Adipose tissue (tissue), 3 donors: ENCODE results near the gene ACKR3. TPM values are rescaled to one million over a fixed set of nuclear protein-coding genes. Genes with fewer than 3 reads are reported as not detected.

Experiments
- H3K27ac ChIP-seq: one replicate; pipeline ENCODE4 v1.5.1; 2013; ENCODE audit warnings: low read depth, low read length
- WGBS, 3 donors: extraction: QIAGEN DNeasy Blood & Tissue Kit; methylation state at CpG; one replicate each; pipeline ENCODE4 v1.1.7; 2013; 5-methylcytosine and 5-hydroxymethylcytosine counted together
- polyA plus RNA-seq, 3 donors: library from polyadenylated mRNA; stranded (reverse); fragments of 200-250 nt; gene quantifications; one replicate each; pipeline ENCODE4 v1.2.3, GENCODE V29; 2013
- donor health status: healthy with polysubstance abuse.
- donor health status: Bipolar disorder and iron deficiency.
- donor health status: healthy.

Gene ACKR3
- 100 to 1,000 TPM in 1 of 3 donors, 10 to 100 TPM in 2; 26.8 to 168 (median 36.0) TPM for polyA plus RNA-seq

DNA sequence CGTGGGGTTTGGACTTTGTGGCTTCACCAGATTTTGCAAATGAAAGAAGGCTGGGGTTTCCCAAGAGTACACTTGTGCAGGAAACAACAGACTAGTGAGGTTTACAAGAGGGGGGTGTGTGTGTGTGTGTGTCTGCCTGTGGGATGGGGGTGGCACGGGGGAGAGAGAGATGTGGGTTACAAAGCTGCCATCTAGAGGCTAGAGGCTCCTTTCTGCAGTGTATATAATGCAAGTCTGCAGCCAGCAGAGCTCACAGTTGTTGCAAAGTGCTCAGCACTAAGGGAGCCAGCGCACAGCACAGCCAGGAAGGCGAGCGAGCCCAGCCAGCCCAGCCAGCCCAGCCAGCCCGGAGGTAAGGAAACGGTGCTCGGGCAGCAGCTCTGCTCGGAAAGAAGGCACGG lies at the start of gene ACKR3:
Gene ACKR3 (plus strand): TSS at position 253 of the 401 bp plus-strand sequence. CDS start 10,641 bp downstream, outside the sequence.
- H3K27ac ChIP-seq, result no peak within 1 kb of the TSS
- 1 to 4% (median 3%) methylated on average over 10 of the region's 10 CpGs for WGBS, 3 donors

DNA sequence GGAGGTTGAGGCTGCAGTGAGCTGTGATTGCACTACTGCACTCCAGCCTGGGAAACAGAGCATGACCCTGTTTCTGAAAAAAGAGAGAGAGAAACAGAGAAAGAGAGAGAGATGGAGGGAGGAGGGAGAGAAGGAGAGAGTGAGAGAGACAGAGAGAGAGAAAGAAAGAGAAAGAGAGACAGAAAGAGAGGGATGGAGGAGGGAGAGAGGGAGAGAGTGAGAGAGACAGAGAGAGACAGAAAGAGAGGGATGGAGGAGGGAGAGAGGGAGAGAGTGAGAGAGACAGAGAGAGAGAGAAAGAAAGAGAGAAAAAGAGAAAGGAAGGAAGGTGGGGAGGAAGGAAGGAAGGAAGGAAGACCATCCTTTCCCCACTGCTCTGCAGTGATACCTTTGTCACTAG lies 48.1 kb upstream of the ACKR3 start:
- no peak overlapping the region for H3K27ac ChIP-seq

DNA sequence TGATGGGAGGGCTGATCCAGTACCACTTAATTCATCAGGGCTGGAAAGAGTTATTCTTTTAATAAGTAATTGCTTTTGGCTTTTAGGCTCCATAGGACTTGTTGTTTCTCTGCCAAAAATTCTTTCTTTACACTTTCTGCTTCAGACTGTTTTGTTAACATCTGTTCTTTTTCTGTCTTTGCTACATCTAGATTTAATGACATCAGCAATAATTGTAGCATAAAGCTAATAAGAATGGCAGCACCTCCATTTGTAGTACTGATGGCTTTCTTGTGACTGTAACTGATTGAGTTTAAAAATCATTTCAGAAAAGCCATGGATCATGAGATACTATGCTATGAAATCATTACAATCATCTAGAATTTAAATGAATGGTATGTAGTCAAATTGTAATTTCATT lies 46.4 kb upstream of the ACKR3 start:
- H3K27ac ChIP-seq, result no peak overlapping the region

DNA sequence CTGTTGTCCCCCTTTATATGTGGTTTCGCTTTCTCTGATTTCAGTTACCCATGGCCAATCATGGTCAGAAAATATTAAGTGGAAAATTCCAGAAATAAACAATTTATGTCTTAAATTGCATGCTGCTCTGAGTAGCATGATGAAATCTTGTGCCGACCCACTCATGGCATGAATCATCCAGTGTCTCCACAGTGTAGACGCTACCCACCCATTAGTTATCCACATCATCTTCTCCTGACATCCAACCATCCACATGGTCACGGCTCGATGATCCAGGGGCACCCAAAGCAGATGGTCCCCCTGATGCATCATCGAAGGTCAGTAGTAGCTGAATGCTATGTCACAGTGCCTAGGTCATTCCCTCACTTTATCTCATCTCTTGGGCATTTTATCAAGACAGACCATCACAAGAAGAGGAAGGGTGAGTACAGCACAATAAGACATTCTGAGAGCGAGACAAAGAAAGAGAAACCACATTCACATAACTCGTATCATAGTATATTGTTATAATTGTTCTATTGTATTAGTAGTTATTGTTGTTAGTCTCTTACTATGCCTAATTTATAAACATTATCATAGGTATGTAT lies 44.1 kb upstream of the ACKR3 start:
- WGBS, 3 donors, result 89 to 95% (median 90%) methylated on average over 8 of the region's 8 CpGs
- H3K27ac ChIP-seq, result no peak overlapping the region

DNA sequence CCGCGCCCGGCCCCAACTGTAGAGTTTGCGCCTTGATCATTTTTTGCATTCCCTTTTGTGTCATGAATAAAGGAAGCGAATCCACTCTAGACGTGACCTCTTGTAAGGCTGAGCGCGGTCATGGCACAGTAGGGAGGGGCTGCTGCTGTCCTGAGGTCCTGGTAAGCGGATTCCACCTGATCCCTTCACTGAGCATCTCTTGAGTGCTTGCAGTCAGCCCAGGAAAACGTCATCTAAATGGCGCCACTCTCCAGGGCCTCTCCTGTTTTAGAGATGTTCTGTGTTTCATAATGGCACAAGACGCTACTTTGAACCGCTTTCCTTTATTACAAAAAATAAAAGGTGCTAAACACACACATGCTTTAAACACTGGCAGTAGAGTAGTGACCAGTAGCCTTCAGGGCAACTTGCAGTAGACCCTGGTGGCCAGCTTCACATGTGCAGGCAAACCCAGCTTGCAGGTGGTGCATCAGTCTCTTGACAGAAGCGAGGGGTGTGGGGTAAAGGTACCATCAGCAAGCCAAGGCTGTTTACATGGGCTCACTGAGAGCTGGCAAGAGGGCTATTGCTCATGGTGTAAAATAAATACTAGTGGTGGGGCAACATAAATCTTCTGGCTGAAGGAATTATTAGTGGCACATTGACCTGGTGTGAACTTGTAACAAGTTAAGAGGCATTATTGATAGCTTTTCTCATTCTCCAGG lies 43.0 kb upstream of the ACKR3 start:
- WGBS, 3 donors, result 92 to 95% (median 94%) methylated on average over 14 of the region's 14 CpGs
- no peak overlapping the region for H3K27ac ChIP-seq

DNA sequence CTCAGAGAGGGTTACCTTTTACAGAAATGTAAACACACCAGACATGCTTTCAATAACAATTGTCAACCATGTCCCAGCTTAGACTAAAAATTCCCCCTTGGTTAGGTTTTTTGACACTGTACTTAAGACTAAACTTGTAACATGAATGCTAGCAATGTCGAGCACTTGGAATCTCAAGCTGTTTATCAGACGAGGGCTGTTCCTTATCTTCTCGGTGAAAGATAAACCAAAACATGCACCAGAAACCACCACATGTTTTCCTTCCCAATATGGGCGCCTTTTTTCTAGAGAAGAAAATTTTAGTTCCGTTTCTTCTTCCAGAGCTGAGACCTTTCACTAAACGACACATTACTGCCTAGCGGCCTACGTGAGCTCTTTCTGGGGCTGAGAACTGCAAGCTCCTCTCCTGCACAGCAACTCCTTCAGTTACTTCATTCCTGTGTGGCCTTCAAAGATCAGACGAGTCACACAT lies 42.4 kb upstream of the ACKR3 start:
- no peak overlapping the region for H3K27ac ChIP-seq
- WGBS, 3 donors, result 57 to 70% (median 61%) methylated on average over 9 of the region's 9 CpGs

DNA sequence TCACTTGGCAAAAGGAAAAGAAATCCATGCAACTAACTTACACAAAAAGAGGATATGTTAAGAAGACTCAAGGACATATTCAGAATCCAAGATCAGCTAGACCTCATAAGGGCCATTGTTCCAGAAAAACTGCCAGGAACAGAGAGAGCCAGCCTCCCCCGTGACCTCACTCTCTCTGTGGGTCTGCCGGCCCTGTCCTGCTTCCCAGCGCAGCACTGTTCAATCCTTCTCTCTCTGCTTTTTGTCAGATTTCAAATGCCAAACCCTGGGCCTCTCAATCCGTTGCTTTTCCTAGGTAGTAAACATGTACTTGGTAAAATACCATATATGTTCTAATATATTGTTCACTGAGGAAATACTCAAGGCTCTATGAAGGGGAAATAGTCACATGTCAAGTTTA lies 40.0 kb upstream of the ACKR3 start:
- WGBS, 3 donors, result 67 to 78% (median 70%) methylated on average over 4 of the region's 4 CpGs
- H3K27ac ChIP-seq, result no peak overlapping the region

DNA sequence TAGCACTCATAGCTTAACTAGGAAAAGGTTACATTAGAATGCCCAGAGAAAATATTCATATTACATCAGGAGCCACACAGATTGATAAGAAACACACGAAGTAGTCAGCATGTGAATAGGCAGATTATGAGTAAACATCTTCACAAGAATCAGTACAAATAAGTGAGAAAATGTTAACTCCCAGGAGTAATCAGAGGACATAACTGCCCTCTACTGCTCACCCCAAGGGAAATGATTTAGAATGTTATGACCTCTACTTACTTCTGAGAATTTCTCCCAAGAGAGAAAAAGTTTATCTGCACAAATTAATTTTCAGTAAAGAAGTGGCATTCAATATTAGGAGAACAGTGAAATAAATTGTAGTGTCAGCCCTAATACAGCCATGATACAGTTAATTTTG lies 39.1 kb upstream of the ACKR3 start:
- WGBS, 3 donors, result 39 to 49% (median 41%) methylated on average over 1 of the region's 1 CpG
- no peak overlapping the region for H3K27ac ChIP-seq

DNA sequence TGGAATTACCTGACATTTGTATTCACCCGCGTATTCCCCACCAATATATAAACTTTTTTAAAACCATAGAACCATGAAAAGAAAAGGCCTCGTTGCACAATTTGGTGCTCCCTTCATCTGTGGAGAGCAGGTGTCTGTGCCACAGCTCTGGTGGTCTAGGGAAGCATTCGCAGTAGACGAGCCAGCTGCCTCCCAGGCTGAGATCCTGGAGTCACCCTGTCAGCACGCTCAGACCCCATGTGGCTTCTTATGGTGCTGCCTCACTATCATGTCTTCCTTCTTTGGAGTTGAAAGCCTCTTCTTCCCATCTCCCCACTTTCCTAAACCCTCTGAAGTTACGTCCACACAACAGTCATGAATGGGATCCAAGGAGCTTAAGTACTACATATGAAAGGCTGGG lies 38.4 kb upstream of the ACKR3 start:
- WGBS, 3 donors, result 91 to 94% (median 92%) methylated on average over 7 of the region's 7 CpGs
- H3K27ac ChIP-seq, result no peak overlapping the region

DNA sequence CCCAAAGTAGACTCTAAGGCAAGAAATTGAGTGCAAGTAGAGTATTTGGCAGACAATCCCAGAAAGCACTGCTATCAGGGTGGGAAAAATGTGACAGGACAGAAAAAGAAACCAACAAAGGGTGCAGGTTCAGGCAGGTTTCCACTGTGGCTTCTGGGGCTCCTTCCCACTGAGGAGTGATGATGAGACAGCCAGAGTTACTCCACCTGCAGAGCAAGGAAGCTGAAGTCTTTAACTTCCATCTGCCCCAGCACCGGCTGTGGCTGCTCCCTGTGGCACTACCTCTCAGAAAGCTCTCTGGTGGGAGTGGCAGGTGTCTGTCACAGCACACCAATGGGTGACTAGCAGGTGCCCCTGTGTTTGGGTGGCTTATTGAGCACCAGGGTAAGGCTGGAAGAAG lies 37.6 kb upstream of the ACKR3 start:
- H3K27ac ChIP-seq, result no peak overlapping the region
- WGBS, 3 donors, result 84 to 95% (median 90%) methylated on average over 1 of the region's 1 CpG

DNA sequence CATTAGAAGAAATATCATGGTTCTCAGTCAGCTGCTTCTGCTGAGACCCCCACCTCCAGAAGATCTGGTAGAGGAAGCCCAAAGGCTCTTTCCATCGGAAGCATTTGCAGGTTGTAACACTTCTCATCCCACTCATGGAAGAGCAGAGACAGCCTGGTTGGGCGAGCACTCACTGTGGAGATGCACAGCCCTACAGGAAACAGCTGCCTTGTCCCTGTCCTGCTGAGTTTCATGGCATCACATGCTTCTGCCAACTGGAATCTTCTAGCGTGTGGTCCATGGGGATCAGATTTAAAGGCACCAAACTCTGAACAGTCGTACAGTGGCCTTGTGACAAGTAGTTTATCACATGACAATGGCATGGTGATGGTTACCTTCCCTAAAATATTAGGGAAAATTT lies 36.3 kb upstream of the ACKR3 start:
- WGBS, 3 donors, result 80 to 88% (median 82%) methylated on average over 4 of the region's 4 CpGs
- no peak overlapping the region for H3K27ac ChIP-seq

DNA sequence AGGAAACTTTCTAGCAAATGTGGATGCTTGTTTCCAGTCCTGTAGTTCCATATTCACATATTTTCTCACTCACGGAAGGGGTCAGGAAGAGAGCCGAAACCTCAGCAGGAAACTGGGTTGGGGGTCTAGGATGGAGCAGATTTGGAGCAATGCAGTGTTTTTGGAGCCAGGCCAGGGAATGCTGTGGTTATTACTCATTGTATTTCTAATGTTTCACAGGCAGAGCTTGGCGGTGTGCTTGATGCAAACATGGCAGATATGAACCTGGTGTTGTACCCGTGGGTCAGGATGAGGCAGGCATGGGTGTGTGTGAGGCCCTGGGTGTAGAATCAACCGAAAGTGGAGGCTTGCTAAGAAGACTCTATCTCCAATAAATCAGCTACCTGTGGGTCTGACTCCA lies 34.6 kb upstream of the ACKR3 start:
- H3K27ac ChIP-seq, result no peak overlapping the region
- WGBS, 3 donors, result 47 to 81% (median 49%) methylated on average over 5 of the region's 5 CpGs

DNA sequence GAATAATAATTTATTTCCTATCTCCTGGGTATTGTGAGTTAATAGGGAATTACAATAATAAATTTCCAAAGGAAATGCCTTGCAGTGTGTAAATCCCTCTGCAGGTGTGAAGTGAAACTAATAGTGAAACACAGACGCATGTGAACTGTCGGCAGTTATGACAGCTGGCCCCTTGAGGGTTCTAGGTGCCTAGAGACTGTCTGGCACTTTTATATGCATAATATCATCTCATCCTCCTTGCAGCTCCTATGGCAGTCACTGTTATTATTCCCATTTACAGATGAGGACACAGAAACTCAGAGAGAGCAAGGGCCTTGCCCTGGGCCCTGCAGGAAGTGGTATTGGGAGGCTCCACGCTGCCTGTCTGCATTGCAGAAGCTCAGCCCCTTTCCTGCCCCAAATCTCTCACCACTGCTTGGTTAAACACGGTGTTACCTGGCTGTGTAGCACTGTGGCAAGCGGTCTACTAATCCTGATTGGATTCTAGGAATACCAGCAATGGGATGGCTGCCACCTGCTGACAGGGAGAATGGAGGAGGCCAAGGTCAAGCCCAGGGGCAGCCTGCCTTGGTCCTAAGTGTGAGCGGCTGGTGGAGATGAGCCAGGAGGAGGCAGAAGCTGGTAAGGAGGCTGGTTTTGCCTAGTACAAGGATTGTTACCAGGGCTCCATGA lies 32.8 kb upstream of the ACKR3 start:
- no peak overlapping the region for H3K27ac ChIP-seq
- WGBS, 3 donors, result 51 to 59% (median 53%) methylated on average over 6 of the region's 6 CpGs

DNA sequence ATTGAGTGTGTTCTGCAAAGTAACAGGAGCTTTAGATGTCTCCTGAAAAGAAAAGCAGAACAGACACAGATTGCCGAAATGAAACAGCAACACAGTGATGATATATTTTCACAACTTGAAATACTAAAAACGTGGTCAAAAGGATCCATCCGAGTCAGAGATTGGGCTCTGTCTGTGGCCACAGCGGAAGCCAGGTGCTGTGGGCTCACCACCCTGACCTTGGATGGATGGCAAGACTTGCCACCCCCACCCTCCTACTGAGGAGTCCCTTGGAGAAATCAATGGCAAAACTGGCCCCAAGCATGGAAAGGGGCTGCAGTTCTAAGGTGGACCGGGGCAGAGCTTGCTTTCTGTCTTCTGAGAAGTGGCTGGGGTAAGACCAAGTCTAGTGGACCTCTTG lies 31.4 kb upstream of the ACKR3 start:
- no peak overlapping the region for H3K27ac ChIP-seq
- 35 to 66% (median 42%) methylated on average over 5 of the region's 5 CpGs for WGBS, 3 donors

DNA sequence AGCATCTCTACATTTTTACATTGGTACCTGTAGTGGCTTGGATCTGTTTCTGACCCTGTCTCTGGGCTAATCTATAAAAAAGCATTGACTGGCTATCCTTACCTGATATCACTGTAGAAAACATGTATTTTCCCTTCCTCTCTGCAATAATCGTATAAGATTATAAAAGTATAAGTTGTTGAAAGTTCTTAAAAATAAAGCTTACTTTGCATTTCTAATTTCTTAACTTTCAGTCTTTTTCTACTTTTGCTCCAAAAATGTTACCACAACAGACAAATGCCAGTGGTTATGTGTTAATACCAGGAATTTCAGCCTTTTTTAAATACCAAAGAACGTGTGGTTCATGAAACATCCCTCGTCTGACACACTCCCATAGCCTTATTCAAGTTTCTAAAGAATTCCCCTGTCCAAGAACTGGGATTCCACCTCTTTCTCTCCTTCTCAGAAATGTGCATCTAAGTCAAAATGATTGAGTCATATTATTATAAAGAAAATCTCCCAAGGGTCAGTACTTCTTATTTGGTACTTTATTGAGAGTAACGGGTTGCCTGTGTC lies 28.5 kb upstream of the ACKR3 start:
- WGBS, 3 donors, result 68 to 79% (median 76%) methylated on average over 4 of the region's 4 CpGs
- no peak overlapping the region for H3K27ac ChIP-seq

DNA sequence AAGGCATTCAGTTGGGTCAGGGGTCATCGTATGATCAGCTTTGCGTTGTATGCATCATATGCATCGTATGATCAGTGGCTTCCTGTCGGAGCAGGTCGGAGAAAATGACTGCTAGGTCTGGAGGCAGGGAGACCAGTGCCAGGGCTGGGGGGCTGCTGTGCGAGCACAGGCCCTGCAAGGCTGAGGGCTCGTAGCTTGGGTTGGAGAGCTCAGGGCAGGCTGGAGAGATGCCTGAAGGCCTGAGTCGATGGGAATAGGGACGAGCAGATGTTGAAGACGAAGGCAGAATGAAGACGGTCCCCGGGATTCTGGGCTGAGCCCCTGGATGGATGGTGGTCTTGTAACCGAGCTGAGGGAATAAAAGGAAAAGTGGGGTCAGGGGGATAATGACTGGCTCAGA lies 25.3 kb upstream of the ACKR3 start:
- WGBS, 3 donors, result 91 to 99% (median 92%) methylated on average over 13 of the region's 13 CpGs
- no peak overlapping the region for H3K27ac ChIP-seq

DNA sequence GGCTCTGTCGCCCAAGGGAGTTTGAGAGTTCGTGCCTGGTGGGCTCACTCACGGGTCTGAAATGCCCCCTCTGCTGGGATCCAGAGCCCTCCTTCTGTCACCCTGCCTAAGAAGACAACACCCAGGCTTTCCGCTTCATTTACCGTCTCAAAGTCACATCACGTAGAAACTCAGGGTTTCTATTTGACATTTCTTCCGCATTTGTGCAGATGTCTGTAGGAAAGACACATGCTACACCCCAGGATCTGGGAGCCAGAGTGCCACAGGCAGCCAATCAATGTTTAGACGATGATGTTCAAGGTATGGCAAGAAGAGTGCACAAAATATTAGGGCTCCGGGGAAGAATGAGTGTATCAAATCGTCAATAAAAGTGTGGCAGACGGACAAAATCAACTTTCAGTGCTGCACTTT lies 24.4 kb upstream of the ACKR3 start:
- no peak overlapping the region for H3K27ac ChIP-seq
- WGBS, 3 donors, result 82 to 87% (median 85%) methylated on average over 11 of the region's 11 CpGs

DNA sequence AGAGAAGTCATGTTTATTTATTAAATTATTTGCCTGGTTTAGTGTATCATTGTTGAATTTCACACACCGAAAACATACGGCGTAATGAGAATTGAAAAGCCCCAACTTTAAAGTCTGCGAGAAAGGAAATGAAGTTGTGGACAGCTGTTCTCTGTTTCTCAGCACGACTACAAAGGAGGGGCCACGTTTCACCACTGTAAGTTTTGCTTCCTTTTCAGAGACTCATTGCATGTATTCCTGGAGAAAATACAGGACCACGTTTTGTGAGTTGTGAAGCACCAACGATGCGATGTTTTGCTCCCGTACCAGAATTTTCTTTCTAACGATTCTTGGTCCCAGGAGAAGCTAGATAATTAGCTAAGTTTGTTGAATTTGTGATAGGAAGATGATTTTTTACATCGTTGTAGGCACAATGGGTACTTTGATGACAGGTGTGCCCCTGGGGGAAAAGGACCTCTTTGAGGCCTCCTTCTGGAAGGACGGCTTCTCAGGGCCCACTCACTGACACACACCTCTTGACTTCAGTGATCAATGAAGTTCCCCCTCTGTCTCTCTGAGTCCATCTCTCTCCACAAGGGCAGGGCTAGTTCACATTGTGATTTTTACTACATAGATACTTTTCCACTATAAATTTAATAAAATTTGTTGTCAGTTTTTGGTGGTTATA lies 23.7 kb upstream of the ACKR3 start:
- H3K27ac ChIP-seq, result no peak overlapping the region
- 42 to 70% (median 51%) methylated on average over 13 of the region's 13 CpGs for WGBS, 3 donors

DNA sequence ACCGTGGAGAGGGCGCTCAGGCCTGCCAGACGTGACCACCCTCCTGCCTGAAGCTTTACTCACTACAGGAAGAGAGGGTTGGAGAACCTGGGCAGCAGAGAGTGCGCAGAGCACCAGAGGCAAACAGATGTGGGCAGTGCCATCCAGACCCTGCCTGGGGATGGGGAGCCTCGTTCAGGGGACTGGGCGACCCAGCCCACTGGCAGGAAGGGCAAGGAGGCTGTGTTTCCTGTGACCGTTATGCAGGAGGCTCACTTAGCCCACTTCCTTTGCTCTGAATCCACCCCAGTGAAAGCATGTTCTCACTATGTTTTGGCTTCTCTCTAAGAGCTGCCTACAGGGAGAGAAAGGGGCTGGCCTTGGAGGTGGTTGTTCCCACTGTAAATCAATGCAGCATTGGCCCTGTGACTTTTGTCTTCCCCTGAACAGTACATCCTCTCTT lies 23.0 kb upstream of the ACKR3 start:
- WGBS, 3 donors, result 51 to 76% (median 51%) methylated on average over 7 of the region's 7 CpGs
- H3K27ac ChIP-seq, result no peak overlapping the region
